ENCODE results near the gene KCTD18.

DNA sequence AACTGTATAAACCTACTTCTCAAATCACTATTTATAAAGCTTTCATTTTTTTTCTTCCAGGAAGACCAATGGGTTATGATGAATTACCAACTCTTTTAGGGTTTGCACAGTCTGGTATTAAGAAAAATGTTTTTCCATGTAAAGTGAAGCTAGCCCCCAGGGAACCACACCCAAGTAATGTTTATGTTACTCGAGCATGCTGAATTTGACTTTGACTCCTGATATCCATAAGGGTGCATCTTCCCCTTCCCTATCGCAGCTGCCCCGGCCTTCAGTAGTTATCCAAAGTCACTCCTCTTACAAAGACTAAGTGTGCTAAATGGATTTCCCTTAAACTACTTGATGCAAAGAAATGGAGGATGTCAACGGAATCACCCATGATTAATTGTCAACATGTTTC lies 21.7 kb downstream of the KCTD18 start:
- TF ChIP-seq, protein P1, sequence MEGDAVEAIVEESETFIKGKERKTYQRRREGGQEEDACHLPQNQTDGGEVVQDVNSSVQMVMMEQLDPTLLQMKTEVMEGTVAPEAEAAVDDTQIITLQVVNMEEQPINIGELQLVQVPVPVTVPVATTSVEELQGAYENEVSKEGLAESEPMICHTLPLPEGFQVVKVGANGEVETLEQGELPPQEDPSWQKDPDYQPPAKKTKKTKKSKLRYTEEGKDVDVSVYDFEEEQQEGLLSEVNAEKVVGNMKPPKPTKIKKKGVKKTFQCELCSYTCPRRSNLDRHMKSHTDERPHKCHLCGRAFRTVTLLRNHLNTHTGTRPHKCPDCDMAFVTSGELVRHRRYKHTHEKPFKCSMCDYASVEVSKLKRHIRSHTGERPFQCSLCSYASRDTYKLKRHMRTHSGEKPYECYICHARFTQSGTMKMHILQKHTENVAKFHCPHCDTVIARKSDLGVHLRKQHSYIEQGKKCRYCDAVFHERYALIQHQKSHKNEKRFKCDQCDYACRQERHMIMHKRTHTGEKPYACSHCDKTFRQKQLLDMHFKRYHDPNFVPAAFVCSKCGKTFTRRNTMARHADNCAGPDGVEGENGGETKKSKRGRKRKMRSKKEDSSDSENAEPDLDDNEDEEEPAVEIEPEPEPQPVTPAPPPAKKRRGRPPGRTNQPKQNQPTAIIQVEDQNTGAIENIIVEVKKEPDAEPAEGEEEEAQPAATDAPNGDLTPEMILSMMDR (IDR thresholded peaks at IDR 0.05; ENCODE audit: control extremely low read depth in 1 of 3, insufficient read depth in 1 of 3, low read depth in 1 of 3, low read length in 3 of 3) = no peak
- TF ChIP-seq CREB1 (IDR thresholded peaks at IDR 0.05) = no peak
- TF ChIP-seq POLR2A (IDR thresholded peaks at IDR 0.05; ENCODE audit: control extremely low read depth in 1 of 2, low read depth in 2 of 2, low read length in 2 of 2) = no peak
- TF ChIP-seq RXRA (IDR thresholded peaks at IDR 0.05; ENCODE audit: insufficient read depth, low read depth, low read length) = no peak
- no peak for TF ChIP-seq RAD21 (IDR thresholded peaks at IDR 0.05 in 1 of 2, conservative IDR thresholded peaks at IDR 0.05 in 1 of 2; ENCODE audit: low read depth in 2 of 2, low read length in 2 of 2)
- TF ChIP-seq CBX8 (IDR thresholded peaks at IDR 0.05; ENCODE audit: borderline replicate concordance, low read depth, low read length) = no peak
- no peak for TF ChIP-seq EZH2 (IDR thresholded peaks at IDR 0.05; ENCODE audit: low read depth, low read length, severe bottlenecking)
- TF ChIP-seq RFX5 (IDR thresholded peaks at IDR 0.05; ENCODE audit: borderline replicate concordance, low read depth, low read length) = no peak
- TF ChIP-seq TBP (IDR thresholded peaks at IDR 0.05; ENCODE audit: low read depth, low read length) = no peak
- TF ChIP-seq CEBPB (IDR thresholded peaks at IDR 0.05; ENCODE audit: low read depth, low read length) = no peak
- TF ChIP-seq PHF8 (conservative IDR thresholded peaks at IDR 0.05; ENCODE audit: low read depth, low read length) = no peak
- no peak for TF ChIP-seq MAFK (IDR thresholded peaks at IDR 0.05; ENCODE audit: low read depth, low read length)
- no peak for TF ChIP-seq GTF2F1 (IDR thresholded peaks at IDR 0.05; ENCODE audit: borderline replicate concordance, low read depth, low read length)
